Measurements from ENCODE around the gene HAND2. TPM values are rescaled to one million over a fixed set of nuclear protein-coding genes. Genes with fewer than 3 reads are reported as not detected.

HAND2 gene
- total RNA-seq, 2 experiments from 2014 or later: not detected

DNA sequence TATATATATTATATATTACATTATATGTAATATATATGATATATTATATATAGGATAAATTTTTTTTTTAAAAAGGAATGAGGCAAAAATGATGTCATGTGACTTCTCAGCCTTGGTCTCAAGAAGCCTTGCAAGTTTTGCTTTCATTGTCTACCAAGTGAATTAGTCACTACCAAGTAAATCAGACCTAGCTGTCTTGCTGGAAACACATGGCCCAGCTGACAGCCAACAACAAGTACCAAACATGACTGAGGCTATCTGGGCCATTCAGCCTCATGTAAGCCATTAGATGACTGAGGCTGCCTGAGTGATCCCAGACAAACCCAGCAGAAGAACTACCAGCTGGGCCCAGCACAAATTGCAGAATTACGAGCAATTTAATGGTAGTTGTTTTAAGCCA, 44.9 kb downstream of the HAND2 start:
- no peak for DNase-seq
- Mint-ChIP-seq H3K4me3 (no peak overlapping the region), H3K36me3 (ENCODE audit: low read depth) (no peaks in the 10 kb centered on the region), H3K27me3 (no peaks in the 10 kb centered on the region), H3K9me3 (no peaks in the 10 kb centered on the region), H3K4me1 (no peaks in the 10 kb centered on the region), H3K27ac (no peak overlapping the region)
- ChIA-PET POLR2A (no interaction called here), CTCF (no interaction called here)

DNA sequence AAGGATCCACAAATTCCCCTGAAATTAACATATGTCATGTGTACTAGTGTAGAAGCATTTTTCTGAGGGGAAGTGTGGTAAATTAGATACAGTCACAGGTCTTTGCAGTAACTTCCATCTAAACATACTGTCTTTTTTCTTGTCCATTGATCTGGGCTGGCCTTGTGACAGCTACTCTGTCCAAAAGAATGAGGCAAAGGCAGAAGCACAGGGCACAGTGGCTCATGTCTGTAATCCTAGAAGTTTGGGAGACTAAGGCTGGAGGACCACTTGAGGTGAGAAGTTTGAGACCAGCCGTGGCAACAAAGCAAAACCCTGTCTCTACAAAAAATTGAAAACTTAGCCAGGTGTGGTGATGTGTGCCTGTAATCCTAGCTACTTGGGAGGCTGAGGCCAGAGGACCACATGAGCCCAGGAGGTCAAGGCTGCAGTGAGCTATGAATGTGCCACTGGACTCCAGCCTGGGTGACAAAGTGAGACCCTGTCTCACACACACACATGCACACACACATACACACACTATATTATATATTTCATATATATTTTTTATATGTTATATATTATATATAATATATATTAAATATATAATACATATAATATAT, 47.6 kb downstream of the HAND2 start:
- DNase-seq: no peak
- no peaks in the 10 kb centered on the region for H3K4me1 Mint-ChIP-seq
- no peaks in the 10 kb centered on the region for H3K27me3 Mint-ChIP-seq
- POLR2A ChIA-PET: no interaction called here
- no peak overlapping the region for H3K4me3 Mint-ChIP-seq
- CTCF ChIA-PET: no interaction called here
- H3K36me3 Mint-ChIP-seq (ENCODE audit: low read depth): no peaks in the 10 kb centered on the region
- no peaks in the 10 kb centered on the region for H3K9me3 Mint-ChIP-seq
- no peak overlapping the region for H3K27ac Mint-ChIP-seq

- no peaks in the 10 kb centered on the region for H3K9me3 Mint-ChIP-seq
- ChIA-PET POLR2A (no interaction called here), CTCF (interaction anchor here (0.7 kb wide), 1 partner anchor 10 kb away, joined by 3 read pairs; no protein-coding TSS in a partner anchor)
- no peak overlapping the region for H3K4me3 Mint-ChIP-seq
- H3K27ac Mint-ChIP-seq: no peak overlapping the region
- H3K36me3 Mint-ChIP-seq (ENCODE audit: low read depth): no peaks in the 10 kb centered on the region
- H3K27me3 Mint-ChIP-seq: no peaks in the 10 kb centered on the region
- no peak for DNase-seq
- H3K4me1 Mint-ChIP-seq: no peaks in the 10 kb centered on the region
Observed at GRCh38 chr4:173478913-173479283, 51.1 kb downstream of the HAND2 start.

DNA sequence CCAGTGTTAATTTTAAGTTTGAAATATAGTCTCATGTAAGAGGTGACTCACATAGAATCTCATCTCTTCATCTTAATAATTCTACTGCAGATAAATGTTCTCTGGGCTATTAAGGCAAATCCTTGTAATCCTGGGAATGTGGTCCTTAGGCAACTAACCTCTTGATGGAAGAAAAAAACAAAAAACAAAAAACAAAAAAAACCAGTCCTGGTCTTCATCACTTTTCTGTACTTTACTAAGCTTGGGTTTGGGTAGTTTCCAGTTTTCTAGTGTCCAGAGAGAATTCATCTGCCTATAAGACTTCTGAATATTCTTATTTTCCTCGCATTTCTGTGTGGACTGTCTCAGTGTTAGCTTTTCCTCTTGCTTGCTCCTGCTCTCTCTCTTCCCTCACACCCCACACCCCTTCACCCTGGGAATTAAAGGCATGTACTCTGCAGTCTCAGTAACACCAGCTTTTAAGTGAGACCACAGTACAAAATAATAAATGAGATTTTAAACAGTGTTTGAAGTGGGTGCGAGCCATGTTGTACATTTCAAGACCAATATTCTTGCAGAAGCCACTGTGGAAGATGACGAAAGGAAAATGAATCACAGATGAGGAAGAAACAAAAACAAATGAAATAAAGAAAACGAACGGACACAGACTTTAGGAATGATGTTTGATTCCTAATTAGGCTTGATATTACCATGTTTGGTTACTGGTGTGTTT, 51.7 kb downstream of the HAND2 start:
- no peaks in the 10 kb centered on the region for H3K36me3 Mint-ChIP-seq (ENCODE audit: low read depth)
- H3K9me3 Mint-ChIP-seq: no peaks in the 10 kb centered on the region
- H3K27me3 Mint-ChIP-seq: no peaks in the 10 kb centered on the region
- DNase-seq: no peak
- H3K4me1 Mint-ChIP-seq: no peaks in the 10 kb centered on the region
- CTCF ChIA-PET: interaction anchor here (0.5 to 0.6 kb wide), 3 partner anchors 12 to 1029 kb away, joined by 3 read pairs; no protein-coding TSS in a partner anchor
- POLR2A ChIA-PET: no interaction called here
- no peak overlapping the region for H3K27ac Mint-ChIP-seq
- H3K4me3 Mint-ChIP-seq: no peak overlapping the region

- Mint-ChIP-seq H3K4me1 (no peaks in the 10 kb centered on the region), H3K9me3 (no peaks in the 10 kb centered on the region), H3K36me3 (ENCODE audit: low read depth) (no peaks in the 10 kb centered on the region), H3K27ac (no peak overlapping the region), H3K27me3 (no peaks in the 10 kb centered on the region), H3K4me3 (no peak overlapping the region)
- DNase-seq: no peak
- ChIA-PET CTCF (interaction anchor here (0.9 to 1.3 kb wide), 3 partner anchors 10 to 56 kb away, joined by 3 to 4 read pairs (median 3); no protein-coding TSS in a partner anchor), POLR2A (no interaction called here)
Observed at GRCh38 chr4:173477016-173477415, 53.0 kb downstream of the HAND2 start.

Other genes starting within 250 kb of the HAND2 start
- gene HMGB2, start 195.9 kb downstream of the HAND2 start, total RNA-seq: 100 to 1,000 TPM; 776 to 794 TPM
- 10 to 100 TPM; 27.5 to 29.7 TPM for gene SAP30, start 159.3 kb downstream of the HAND2 start, total RNA-seq
- not detected for gene SCRG1, start 131.1 kb downstream of the HAND2 start, total RNA-seq

Data from activated CD4-positive, alpha-beta memory T cell treated with anti-CD3 and anti-CD28 coated beads, Interleukin-2, amount 10 ng/mL, durations not matched to agents 7 days and 5 days (primary cell).